Measurements from ENCODE around the gene MCM5. TPM values are rescaled to one million over a fixed set of nuclear protein-coding genes. Genes with fewer than 3 reads are reported as not detected.

Gene MCM5
- total and polyA plus RNA-seq, 4 donors: 6.7 to 104 (median 8.8) TPM

- TF ChIP-seq REST (IDR thresholded peaks at IDR 0.05) (no peak), GABPA (IDR thresholded peaks at IDR 0.05 in 1 of 2, conservative IDR thresholded peaks at IDR 0.05 in 1 of 2) (no peak), TAF1 (conservative IDR thresholded peaks at IDR 0.05) (no peak)
These were observed 1.9 kb downstream of the MCM5 start (continued) for GRCh38 chr22:35401863-35402262.

- peaks cover 4 to 14% (median 8%) of the 10 kb centered on the region in 4 donors for H3K4me1 ChIP-seq (ENCODE audit: control insufficient read depth in 4 of 4, insufficient read depth in 4 of 4, low read length in 3 of 4)
- WGBS: 83% methylated on average over 7 of the region's 7 CpGs
- no peak for TF ChIP-seq HNF4G (IDR thresholded peaks at IDR 0.05)
- TF ChIP-seq HNF4A (conservative IDR thresholded peaks at IDR 0.05): no peak
- no peak for TF ChIP-seq JUND (IDR thresholded peaks at IDR 0.05)
- peaks cover 0 to 19% (median 5%) of the 10 kb centered on the region in 4 donors for H3K36me3 ChIP-seq (ENCODE audit: control insufficient read depth in 4 of 4, insufficient read depth in 3 of 4, low read depth in 1 of 4, low read length in 3 of 4)
- no peak overlapping the region for H3K4me3 ChIP-seq (ENCODE audit: low read depth in 1 of 3, low read length in 3 of 3)
- H3K27me3 ChIP-seq (ENCODE audit: control insufficient read depth in 4 of 4, insufficient read depth in 4 of 4, low read length in 3 of 4): no peaks in the 10 kb centered on the region
- no peak for DNase-seq (ENCODE audit: low spot score)
- no peaks in the 10 kb centered on the region for H3K9me3 ChIP-seq (ENCODE audit: control insufficient read depth in 4 of 4, low read length in 3 of 4)
- H3K27ac ChIP-seq (ENCODE audit: low read depth in 1 of 2, low read length in 2 of 2): no peak overlapping the region
- H3K9ac ChIP-seq (ENCODE audit: low read depth in 1 of 2, low read length in 2 of 2): no peak overlapping the region
These were observed 3.4 kb downstream of the MCM5 start for GRCh38 chr22:35403356-35403755.

GRCh38 chr22:35404176-35404575 lies 4.2 kb downstream of the MCM5 start:
- Histone ChIP-seq H3K9me3 (ENCODE audit: control insufficient read depth in 4 of 4, low read length in 3 of 4) (no peaks in the 10 kb centered on the region), H3K27ac (ENCODE audit: low read depth in 1 of 2, low read length in 2 of 2) (no peak overlapping the region), H3K9ac (ENCODE audit: low read depth in 1 of 2, low read length in 2 of 2) (no peak overlapping the region), H3K4me3 (ENCODE audit: low read depth in 1 of 3, low read length in 3 of 3) (no peak overlapping the region), H3K36me3 (ENCODE audit: control insufficient read depth in 4 of 4, insufficient read depth in 3 of 4, low read depth in 1 of 4, low read length in 3 of 4) (peaks cover 0 to 22% (median 8%) of the 10 kb centered on the region in 4 donors), H3K27me3 (ENCODE audit: control insufficient read depth in 4 of 4, insufficient read depth in 4 of 4, low read length in 3 of 4) (no peaks in the 10 kb centered on the region), H3K4me1 (ENCODE audit: control insufficient read depth in 4 of 4, insufficient read depth in 4 of 4, low read length in 3 of 4) (peaks cover 4 to 13% (median 9%) of the 10 kb centered on the region in 4 donors)
- TF ChIP-seq FOXA1 (IDR thresholded peaks at IDR 0.05) (no peak), RXRA (IDR thresholded peaks at IDR 0.05) (no peak), YY1 (IDR thresholded peaks at IDR 0.05) (no peak), HNF4A (conservative IDR thresholded peaks at IDR 0.05) (no peak), TAF1 (conservative IDR thresholded peaks at IDR 0.05) (no peak)
- DNase-seq (ENCODE audit: low spot score): no peak
- WGBS: 84% methylated on average over 5 of the region's 5 CpGs

- Histone ChIP-seq H3K36me3 (ENCODE audit: control insufficient read depth in 4 of 4, insufficient read depth in 3 of 4, low read depth in 1 of 4, low read length in 3 of 4) (peaks cover 0 to 42% (median 10%) of the 10 kb centered on the region in 4 donors), H3K27ac (ENCODE audit: low read depth in 1 of 2, low read length in 2 of 2) (no peak overlapping the region), H3K27me3 (ENCODE audit: control insufficient read depth in 4 of 4, insufficient read depth in 4 of 4, low read length in 3 of 4) (no peaks in the 10 kb centered on the region), H3K9me3 (ENCODE audit: control insufficient read depth in 4 of 4, low read length in 3 of 4) (no peaks in the 10 kb centered on the region), H3K9ac (ENCODE audit: low read depth in 1 of 2, low read length in 2 of 2) (no peak overlapping the region), H3K4me3 (ENCODE audit: low read depth in 1 of 3, low read length in 3 of 3) (no peak overlapping the region), H3K4me1 (ENCODE audit: control insufficient read depth in 4 of 4, insufficient read depth in 4 of 4, low read length in 3 of 4) (peaks cover 0 to 5% (median 0%) of the 10 kb centered on the region in 4 donors)
- no peak for DNase-seq (ENCODE audit: low spot score)
- 95% methylated on average over 13 of the region's 13 CpGs for WGBS
- no peak for TF ChIP-seq HNF4A (conservative IDR thresholded peaks at IDR 0.05)
- no peak for TF ChIP-seq JUND (IDR thresholded peaks at IDR 0.05)
- TF ChIP-seq NR2F2 (IDR thresholded peaks at IDR 0.05): no peak
- TF ChIP-seq RAD21 (IDR thresholded peaks at IDR 0.05): no peak
- TF ChIP-seq ZBTB33 (IDR thresholded peaks at IDR 0.05): no peak
- no peak for TF ChIP-seq FOXA1 (IDR thresholded peaks at IDR 0.05)
- no peak for TF ChIP-seq CTCF (IDR thresholded peaks at IDR 0.05; ENCODE audit: low read depth, low read length, missing input control)
- TF ChIP-seq FOXA2 (IDR thresholded peaks at IDR 0.05): no peak
- TF ChIP-seq SP1 (IDR thresholded peaks at IDR 0.05): no peak
- TF ChIP-seq HNF4G (IDR thresholded peaks at IDR 0.05): no peak
- TF ChIP-seq GABPA (IDR thresholded peaks at IDR 0.05 in 1 of 2, conservative IDR thresholded peaks at IDR 0.05 in 1 of 2): no peak
- no peak for TF ChIP-seq EGR1 (IDR thresholded peaks at IDR 0.05; ENCODE audit: low read depth in 2 of 2)
- no peak for TF ChIP-seq MAX (IDR thresholded peaks at IDR 0.05)
- no peak for TF ChIP-seq RXRA (IDR thresholded peaks at IDR 0.05)
These were observed 6.5 kb downstream of the MCM5 start for GRCh38 chr22:35406443-35406842.

Data from liver (tissue), 9 donors.